IMR-90 (cell line): ENCODE measurements around the gene CYREN. TPM values are rescaled to one million over a fixed set of nuclear protein-coding genes. Genes with fewer than 3 reads are reported as not detected.

Experiments
- ATAC-seq: fragments of 200-7000 bp; cut with Tn5 transposase; 2 replicates; pipeline ENCODE4 v1.9.1; 2020; ENCODE audit warnings: low read depth, mild to moderate bottlenecking, moderate library complexity
- BruUV-seq: library from RNA; stranded (reverse); fragments of 400-500 nt; replicated peaks from 2 replicates; lab custom pipeline; 2021; lab: Mats Ljungman, UMichigan
- CTCF ChIA-PET: fragments of 300-600 bp; formaldehyde crosslinking; extraction: SDS; loops from one replicate; lab custom pipeline; 2021; ENCODE audit warnings: antibody characterized with exemption; lab: Yijun Ruan, JAX
- POLR2A ChIA-PET: fragments of 300-600 bp; sonication (Branson Sonifier 250); formaldehyde crosslinking; loops from one replicate; lab custom pipeline; 2022; ENCODE audit warnings: antibody characterized with exemption; ENCODE audit not compliant: unreplicated experiment; lab: Charles Lee
- DNase-seq: peaks from one replicate; pipeline ENCODE4 v3.0.0; 2013
- H2AFZ ChIP-seq: replicated peaks from 2 replicates; pipeline ENCODE3; 2013; ENCODE audit warnings: low read length, mild to moderate bottlenecking; ENCODE audit not compliant: poor library complexity
- H2AK5ac ChIP-seq: 2 replicates; pipeline ENCODE4 v1.6.1; 2013; ENCODE audit warnings: low read depth, low read length, inconsistent platforms
- H2AK9ac ChIP-seq: replicated peaks from 2 replicates; pipeline ENCODE3; 2013; ENCODE audit warnings: mild to moderate bottlenecking, low read depth, low read length, moderate library complexity; ENCODE audit not compliant: poor library complexity
- H2BK120ac ChIP-seq: 2 replicates; pipeline ENCODE4 v1.6.1; 2013; ENCODE audit warnings: low read depth, low read length, inconsistent platforms
- H2BK15ac ChIP-seq: 3 replicates; pipeline ENCODE4 v1.6.1; 2013; ENCODE audit warnings: low read depth, low read length, inconsistent platforms
- H2BK20ac ChIP-seq: 2 replicates; pipeline ENCODE4 v1.6.1; 2013; ENCODE audit warnings: low read depth, mild to moderate bottlenecking, inconsistent platforms, low read length, moderate library complexity
- H2BK5ac ChIP-seq: 2 replicates; pipeline ENCODE4 v1.6.1; 2013; ENCODE audit warnings: mild to moderate bottlenecking, low read depth, low read length, inconsistent platforms; ENCODE audit not compliant: poor library complexity, severe bottlenecking
- H3K14ac ChIP-seq: replicated peaks from 2 replicates; pipeline ENCODE4 v1.6.1; 2013; ENCODE audit warnings: low read depth, low read length, inconsistent platforms
- H3K18ac ChIP-seq: 2 replicates; pipeline ENCODE4 v1.6.1; 2013; ENCODE audit warnings: low read depth, low read length, control low read depth
- H3K23ac ChIP-seq: 2 replicates; pipeline ENCODE4 v1.6.1; 2013; ENCODE audit warnings: low read depth, low read length, inconsistent platforms
- H3K27ac ChIP-seq: 2 replicates; pipeline ENCODE4 v1.5.1; 2013; ENCODE audit warnings: mild to moderate bottlenecking, control low read depth, low read length; ENCODE audit not compliant: insufficient read depth
- H3K27me3 ChIP-seq: 2 replicates; pipeline ENCODE4 v1.6.1; 2013; ENCODE audit warnings: low read length; ENCODE audit not compliant: control insufficient read depth, insufficient read depth
- H3K36me3 ChIP-seq: 2 replicates; pipeline ENCODE4 v1.6.1; 2013; ENCODE audit warnings: low read length, mixed read lengths; ENCODE audit not compliant: control insufficient read depth, insufficient read depth
- H3K4ac ChIP-seq: 2 replicates; pipeline ENCODE4 v1.6.1; 2013; ENCODE audit warnings: low read depth, low read length, inconsistent platforms
- H3K4me1 ChIP-seq: 2 replicates; pipeline ENCODE4 v1.6.1; 2013; ENCODE audit warnings: low read length, mixed read lengths; ENCODE audit not compliant: control insufficient read depth, insufficient read depth
- H3K4me2 ChIP-seq: 2 replicates; pipeline ENCODE4 v1.6.1; 2013; ENCODE audit warnings: low read depth, mild to moderate bottlenecking, control low read depth, low read length, moderate library complexity
- H3K4me3 ChIP-seq: 2 replicates; pipeline ENCODE4 v1.5.1; 2013; ENCODE audit warnings: low read depth, mild to moderate bottlenecking, control low read depth, low read length, moderate library complexity; ENCODE audit not compliant: insufficient read depth
- H3K56ac ChIP-seq: 2 replicates; pipeline ENCODE4 v1.6.1; 2013; ENCODE audit warnings: low read length, inconsistent platforms; ENCODE audit not compliant: insufficient read depth; ENCODE audit errors: extremely low read depth
- H3K79me1 ChIP-seq, 2 experiments: 2 replicates each; pipeline ENCODE4 v1.6.1; 2013; ENCODE audit warnings: low read length in 2 of 2, inconsistent platforms in 1 of 2, low read depth in 1 of 2
- H3K9ac ChIP-seq: 2 replicates; pipeline ENCODE4 v1.6.1; 2013; ENCODE audit warnings: low read depth, low read length, control low read depth
- H3K9me1 ChIP-seq: 2 replicates; pipeline ENCODE4 v1.6.1; 2013; ENCODE audit warnings: low read length, inconsistent platforms; ENCODE audit not compliant: insufficient read depth
- H3K9me3 ChIP-seq: 2 replicates; pipeline ENCODE4 v1.6.1; 2013; ENCODE audit warnings: low read length; ENCODE audit not compliant: control insufficient read depth, insufficient read depth
- H4K20me1 ChIP-seq: 2 replicates; pipeline ENCODE4 v1.6.1; 2013; ENCODE audit warnings: low read length, inconsistent platforms; ENCODE audit not compliant: insufficient read depth
- H4K5ac ChIP-seq: 2 replicates; pipeline ENCODE4 v1.6.1; 2013; ENCODE audit warnings: mild to moderate bottlenecking, low read depth, low read length, control low read depth
- H4K8ac ChIP-seq, 2 experiments: 2 replicates each; pipeline ENCODE4 v1.6.1; 2013; ENCODE audit warnings: low read depth in 2 of 2, low read length in 2 of 2, control low read depth in 1 of 2, inconsistent platforms in 1 of 2
- H4K91ac ChIP-seq: 2 replicates; pipeline ENCODE4 v1.6.1; 2013; ENCODE audit warnings: low read depth, low read length, inconsistent platforms; ENCODE audit not compliant: insufficient read depth
- BHLHE40 ChIP-seq: fragments of 150-350 bp; IDR thresholded peaks from 2 replicates; pipeline ENCODE4 v1.6.1; 2016; ENCODE audit warnings: mild to moderate bottlenecking, low read depth, low read length
- CEBPB ChIP-seq: IDR thresholded peaks from 2 replicates; pipeline ENCODE4 v1.6.1; 2012; ENCODE audit warnings: low read depth, low read length, improper control_type of control experiment
- MAZ ChIP-seq: IDR thresholded peaks from 2 replicates; pipeline ENCODE4 v1.6.1; 2012; ENCODE audit warnings: low read depth, mild to moderate bottlenecking, low read length, improper control_type of control experiment, moderate library complexity, borderline replicate concordance
- POLR2A ChIP-seq: IDR thresholded peaks from 2 replicates; pipeline ENCODE4 v1.6.1; 2012; ENCODE audit warnings: mild to moderate bottlenecking, low read depth, low read length
- WGBS, 2 experiments: methylation state at CpG; one replicate each; pipeline versions ENCODE4 v1.1.5 to v1.1.7; 2013; ENCODE audit warnings: missing lambda C conversion rate in 2 of 2; ENCODE audit not compliant: insufficient read length in 1 of 2; ENCODE audit errors: extremely low coverage in 2 of 2; 5-methylcytosine and 5-hydroxymethylcytosine counted together
- dilution Hi-C: fragments of 300-500 bp; cut with HindIII; formaldehyde crosslinking; loops from one replicate; pipeline ENCODE4 v1.14.3; 2018; ENCODE audit warnings: low sequenced_read_pairs; ENCODE audit not compliant: unreplicated experiment
- in situ Hi-C: fragments of 300-500 bp; cut with MboI; formaldehyde crosslinking; loops from 3 replicates; pipeline ENCODE4 v1.14.3; 2019; ENCODE audit warnings: low sequenced_read_pairs, inconsistent platforms, mixed read lengths
- intact Hi-C: fragments of 100-400 bp; cut with micrococcal nuclease; formaldehyde crosslinking; loops from 2 replicates; pipeline ENCODE4 v1.10.0; 2022
- polyA plus RNA-seq, 3 experiments: library from polyadenylated mRNA; depleted of rRNA; stranded (reverse); fragments of >200 nt; gene quantifications; 2 replicates each; pipeline ENCODE4 v1.2.3, GENCODE V29; 2012; ENCODE audit warnings: low replicate concordance in 1 of 3
- total RNA-seq: library from RNA; depleted of rRNA; stranded (reverse); fragments of >200 nt; gene quantifications from 2 replicates; pipeline ENCODE4 v1.2.3, GENCODE V29; 2012

The CYREN gene
- total and polyA plus RNA-seq, 2 of the 4 experiments (the other 2 are of a cell fraction) = 26.5 to 29.2 TPM

- TF ChIP-seq MAZ (no peak), BHLHE40 (no peak; the same call in 1 of the 2 replicates), POLR2A (no peak)
These were observed 10.2 kb downstream of the CYREN start (continued) for GRCh38 chr7:135160098-135160857.

DNA sequence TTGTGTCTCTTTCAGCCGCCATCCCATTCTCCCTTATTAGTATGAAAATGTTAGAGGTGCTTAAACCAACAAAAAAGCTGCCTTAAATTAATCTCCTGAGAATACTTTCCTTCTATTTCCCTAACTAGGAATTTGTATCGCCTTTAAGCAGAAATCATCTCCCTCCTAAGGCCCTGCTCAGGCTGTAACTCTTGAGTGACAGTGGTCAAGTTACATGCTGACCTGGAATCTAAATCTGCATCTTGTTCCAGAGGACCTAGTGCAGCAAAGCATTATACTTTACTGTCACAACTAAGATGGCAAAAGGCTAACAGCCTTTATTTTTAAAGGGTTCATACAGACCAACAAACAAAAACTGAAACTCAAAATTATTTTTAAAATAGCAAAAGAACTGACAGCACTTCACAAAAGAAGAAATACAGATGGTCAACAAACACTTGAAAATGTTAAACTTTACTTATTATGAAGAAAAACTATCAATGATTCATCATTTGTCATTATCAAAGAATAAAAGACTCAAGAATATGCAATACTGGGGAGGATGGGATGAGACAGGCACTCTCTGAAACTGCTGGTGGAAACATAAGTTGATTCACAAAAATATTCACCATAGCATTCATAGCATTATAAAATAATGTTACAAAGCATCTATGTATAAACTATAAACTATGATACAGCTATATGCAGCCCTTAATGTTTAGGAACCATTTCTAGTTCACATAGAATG is 11.0 kb downstream of the CYREN start:
- WGBS, 2 experiments = no CpG with 5 or more reads among the region's 2 CpGs
- Histone ChIP-seq H3K56ac (peak overlapping the region; percentile 48; the same call in 1 of the 2 replicates), H2BK20ac (0 out of 2 replicates have a peak overlapping the region, but pooled peaks have one; percentile 9), H2BK5ac (peak overlapping the region; percentile 56), H3K9me1 (peaks cover 4% of the 10 kb centered on the region), H3K14ac (peak overlapping the region; percentile 68; the same call in 1 of the 2 replicates), H2BK120ac (peak overlapping the region; percentile 38; the same call in 1 of the 2 replicates), H4K5ac (no peak overlapping the region), H4K8ac (peak overlapping the region in 1 of 2 experiments; percentile 41; a peak in 3 of 4 replicates), H3K79me1 (peaks cover 0 to 23% of the 10 kb centered on the region in 2 experiments; a peak in 2 of 4 replicates), H3K9ac (no peak overlapping the region), H2AFZ (no peak overlapping the region), H3K27ac (peak overlapping the region; percentile 76; the same call in 1 of the 2 replicates), H2BK15ac (no peak overlapping the region), H2AK5ac (peak overlapping the region; percentile 94; the same call in 1 of the 2 replicates), H4K20me1 (no peaks in the 10 kb centered on the region), H3K4me3 (no peak overlapping the region), H3K36me3 (peaks cover 4% of the 10 kb centered on the region; the same call in 1 of the 2 replicates), H3K27me3 (no peaks in the 10 kb centered on the region), H3K4me1 (peaks cover 16% of the 10 kb centered on the region), H2AK9ac (no peak overlapping the region), H4K91ac (no peak overlapping the region), H3K23ac (no peak overlapping the region), H3K9me3 (peaks cover 5% of the 10 kb centered on the region; the same call in 1 of the 2 replicates), H3K18ac (peak overlapping the region; percentile 33; the same call in 1 of the 2 replicates), H3K4ac (peak overlapping the region; percentile 46; the same call in 1 of the 2 replicates), H3K4me2 (no peak overlapping the region)
- ChIA-PET POLR2A (no interaction called here), CTCF (no interaction called here)
- peak; percentile 40 for ATAC-seq
- intact Hi-C loops (no loop called here), in situ Hi-C loops (loop anchor here (10.0 kb wide), 2 partner anchors 175 to 475 kb away; partner anchors contain the start of gene AGBL3), dilution Hi-C loops (no loop called here)
- no TSS peak for BruUV-seq
- DNase-seq = no peak
- no peak for TF ChIP-seq POLR2A
- 0 out of 2 replicates have a peak, but pooled peaks have one; percentile 2 for TF ChIP-seq CEBPB
